B cell (primary cell): ENCODE data around the gene TCF25. TPM values are rescaled to one million over a fixed set of nuclear protein-coding genes. Genes with fewer than 3 reads are reported as not detected.

Experiments
- ATAC-seq: fragments of 200-7000 bp; cut with Tn5 transposase; one replicate; pipeline ENCODE4 v1.10.0; 2021; ENCODE audit warnings: low read depth, mild to moderate bottlenecking, moderate number of reproducible peaks, moderate library complexity
- CTCF ChIA-PET: fragments of 350-600 bp; sonication (Branson Sonifier 250); formaldehyde crosslinking; loops from one replicate; lab custom pipeline; 2021; ENCODE audit warnings: antibody characterized with exemption, inconsistent platforms; lab: Charles Lee
- POLR2A ChIA-PET: fragments of 350-600 bp; sonication (Branson Sonifier 250); formaldehyde crosslinking; loops from one replicate; lab custom pipeline; 2021; ENCODE audit warnings: antibody characterized with exemption; lab: Charles Lee
- DNase-seq: peaks from one replicate; pipeline ENCODE4 v3.0.0; 2013
- H2AFZ ChIP-seq: 2 replicates; pipeline ENCODE4 v1.6.1; 2012; ENCODE audit warnings: mild to moderate bottlenecking, low read depth, low read length; ENCODE audit not compliant: insufficient read depth, poor library complexity, severe bottlenecking
- H3K27ac ChIP-seq, 2 donors: 1 replicate in 1 of 2; 2 replicates in 1 of 2; pipeline ENCODE4 v1.5.1; 2012 to 2013; ENCODE audit warnings: low read length in 2 of 2, mild to moderate bottlenecking in 2 of 2, moderate library complexity in 1 of 2
- H3K27me3 ChIP-seq, 4 experiments: fragments of 200-600 bp in 1 of 4; sonication (generic) in 1 of 4; replicated peaks in 1 of 4; 1 replicate in 2 of 4; 2 replicates in 2 of 4; pipeline versions ENCODE4 v1.6.1 to v1.7.0; 2013 to 2016; ENCODE audit warnings: low read length in 3 of 4, mild to moderate bottlenecking in 2 of 4, mixed read lengths in 1 of 4, moderate library complexity in 1 of 4; ENCODE audit not compliant: insufficient read depth in 4 of 4, control insufficient read depth in 3 of 4; ENCODE audit errors: control extremely low read depth in 1 of 4
- H3K36me3 ChIP-seq, 2 experiments: replicated peaks in 1 of 2; 1 replicate in 1 of 2; 2 replicates in 1 of 2; pipeline versions ENCODE4 v1.6.1 to v1.7.1; 2013; ENCODE audit warnings: low read length in 1 of 2; ENCODE audit not compliant: insufficient read depth in 2 of 2, control insufficient read depth in 1 of 2; ENCODE audit errors: control extremely low read depth in 1 of 2, extremely low read depth in 1 of 2
- H3K4me1 ChIP-seq, 2 donors: fragments of 200-600 bp in 1 of 2; sonication (generic) in 1 of 2; 1 replicate in 1 of 2; 2 replicates in 1 of 2; pipeline versions ENCODE4 v1.5.1 to v1.6.1; 2013 to 2017; ENCODE audit warnings: low read length in 2 of 2; ENCODE audit not compliant: control insufficient read depth in 2 of 2, insufficient read depth in 2 of 2
- H3K4me2 ChIP-seq: replicated peaks from 2 replicates; pipeline ENCODE3; 2012; ENCODE audit warnings: mild to moderate bottlenecking, low read depth, low read length; ENCODE audit not compliant: poor library complexity, severe bottlenecking
- H3K4me3 ChIP-seq, 5 experiments: fragments of 200-600 bp in 1 of 5; sonication (generic) in 1 of 5; 1 replicate in 3 of 5; 2 replicates in 2 of 5; pipeline versions ENCODE4 v1.5.1 to v1.7.0; 2011 to 2016; ENCODE audit warnings: low read length in 4 of 5, mild to moderate bottlenecking in 4 of 5, low read depth in 2 of 5, control low read depth in 1 of 5, moderate library complexity in 1 of 5; ENCODE audit not compliant: insufficient read depth in 1 of 5; ENCODE audit errors: control extremely low read depth in 1 of 5, extremely low read depth in 1 of 5
- H3K79me2 ChIP-seq: fragments of 200-600 bp; sonication (generic); one replicate; pipeline ENCODE4 v1.6.0; 2016; ENCODE audit warnings: low read length; ENCODE audit not compliant: control insufficient read depth, insufficient read depth
- H3K9ac ChIP-seq: fragments of 200-600 bp; sonication (generic); 2 replicates; pipeline ENCODE4 v1.6.1; 2017; ENCODE audit warnings: mild to moderate bottlenecking, low read length, moderate library complexity
- H3K9me3 ChIP-seq, 3 donors: one replicate each; pipeline versions ENCODE4 v1.6.1 to v1.7.1; 2013; ENCODE audit warnings: low read length in 2 of 3; ENCODE audit not compliant: control insufficient read depth in 2 of 3, insufficient read depth in 1 of 3; ENCODE audit errors: control extremely low read depth in 1 of 3
- H4K20me1 ChIP-seq: 2 replicates; pipeline ENCODE4 v1.6.0; 2012; ENCODE audit warnings: mild to moderate bottlenecking, low read length; ENCODE audit not compliant: insufficient read depth, control insufficient read depth, poor library complexity, severe bottlenecking
- H3K27ac Mint-ChIP-seq: one replicate; pipeline ENCODE4 v1.8.0; 2021; ENCODE audit warnings: mixed read lengths
- H3K27me3 Mint-ChIP-seq: one replicate; pipeline ENCODE4 v1.8.0; 2021; ENCODE audit warnings: mixed read lengths
- H3K4me1 Mint-ChIP-seq: one replicate; pipeline ENCODE4 v1.8.0; 2021; ENCODE audit warnings: mixed read lengths
- H3K4me3 Mint-ChIP-seq: one replicate; pipeline ENCODE4 v1.8.0; 2021; ENCODE audit warnings: mixed read lengths
- H3K9me3 Mint-ChIP-seq: one replicate; pipeline ENCODE4 v1.8.0; 2022; ENCODE audit warnings: mixed read lengths; ENCODE audit not compliant: insufficient read depth
- CTCF ChIP-seq: fragments of 200-600 bp; IDR thresholded peaks from one replicate; pipeline ENCODE4 v1.8.0; 2022; ENCODE audit warnings: antibody characterized with exemption, mild to moderate bottlenecking
- EZH2 ChIP-seq: IDR thresholded peaks from 2 replicates; pipeline ENCODE4 v1.6.1; 2012; ENCODE audit warnings: borderline replicate concordance, low read depth, mild to moderate bottlenecking, moderate library complexity, low read length; ENCODE audit not compliant: insufficient read depth, poor library complexity, severe bottlenecking
- WGBS: methylation state at CpG from one replicate; pipeline ENCODE4 v1.1.5; 2013; ENCODE audit warnings: missing lambda C conversion rate; ENCODE audit not compliant: insufficient coverage; 5-methylcytosine and 5-hydroxymethylcytosine counted together
- intact Hi-C: fragments of 100-400 bp; cut with micrococcal nuclease; formaldehyde crosslinking; loops from one replicate; pipeline ENCODE4 v1.10.0; 2022
- polyA plus RNA-seq: library from polyadenylated mRNA; depleted of rRNA; stranded (reverse); fragments of >200 nt; gene quantifications from 2 replicates; pipeline ENCODE4 v1.2.3, GENCODE V29; 2012
- total RNA-seq, 2 donors: library from RNA; stranded (reverse); fragments of 120-200 nt in 1 of 2; gene quantifications; 1 replicate in 1 of 2; 2 replicates in 1 of 2; pipeline versions ENCODE4 v1.2.3 to v1.2.4, GENCODE V29; 2013 to 2022

The TCF25 gene
- total and polyA plus RNA-seq, 2 donors (not counting 1 experiment from before 2014, with no cell fraction given) = 200 to 444 TPM

- 85% methylated on average over 4 of the region's 5 CpGs for WGBS
- H3K4me3 Mint-ChIP-seq = no peak overlapping the region
- DNase-seq (no peak), ATAC-seq (no peak)
- ChIA-PET POLR2A (no interaction called here), CTCF (interaction anchor here (1.5 kb wide), 1 partner anchor 25 kb away, joined by 4 read pairs; no protein-coding TSS in a partner anchor)
- Histone ChIP-seq H3K36me3 (no peaks in the 10 kb centered on the region), H4K20me1 (peaks cover 24% of the 10 kb centered on the region), H3K79me2 (peaks cover 23% of the 10 kb centered on the region), H3K9me3 (peaks cover 0 to 26% (median 0%) of the 10 kb centered on the region in 3 donors), H3K4me3 (no peak overlapping the region), H3K9ac (no peak overlapping the region), H3K4me1 (peaks cover 53 to 67% of the 10 kb centered on the region in 2 donors), H2AFZ (no peak overlapping the region), H3K27me3 (peaks cover 0 to 6% (median 1%) of the 10 kb centered on the region in 4 experiments), H3K27ac (no peak overlapping the region), H3K4me2 (no peak overlapping the region)
- intact Hi-C loops = loop anchor here (5.0 kb wide), 1 partner anchor 71 kb away; the partner anchor contains the start of gene DBNDD1
- peaks cover 48% of the 10 kb centered on the region for H3K4me1 Mint-ChIP-seq
- no peaks in the 10 kb centered on the region for H3K9me3 Mint-ChIP-seq
- peaks cover 23% of the 10 kb centered on the region for H3K27me3 Mint-ChIP-seq
- H3K27ac Mint-ChIP-seq = peak overlapping the region; percentile 37
- TF ChIP-seq CTCF (no peak), EZH2 (no peak)
These were observed 73.1 kb downstream of the TCF25 start for GRCh38 chr16:89946515-89946914.

GRCh38 chr16:89949121-89949742, 75.8 kb downstream of the TCF25 start:
- H3K27ac Mint-ChIP-seq = peak overlapping the region; percentile 82
- peak overlapping the region; percentile 91 for H3K4me2 ChIP-seq
- H3K4me3 Mint-ChIP-seq = peak overlapping the region; percentile 85
- H3K27me3 ChIP-seq = peaks cover 0 to 3% (median 1%) of the 10 kb centered on the region in 4 experiments
- peaks cover 0 to 28% (median 0%) of the 10 kb centered on the region in 3 donors for H3K9me3 ChIP-seq
- peak overlapping the region; percentile 68 for H3K9ac ChIP-seq
- intact Hi-C loops = loop anchor here (5.0 kb wide), 1 partner anchor 68 kb away; the partner anchor contains the start of gene DBNDD1
- DNase-seq (no peak), ATAC-seq (no peak)
- CTCF ChIA-PET = interaction anchor here (2.1 kb wide), 1 partner anchor 24 kb away, joined by 5 read pairs; no protein-coding TSS in a partner anchor
- TF ChIP-seq EZH2 = no peak
- no peak for TF ChIP-seq CTCF
- peaks cover 43% of the 10 kb centered on the region for H3K79me2 ChIP-seq
- peaks cover 0 to 4% of the 10 kb centered on the region in 2 experiments for H3K36me3 ChIP-seq
- peaks cover 51% of the 10 kb centered on the region for H4K20me1 ChIP-seq
- POLR2A ChIA-PET = interaction anchor here (0.6 to 1.1 kb wide), 2 partner anchors 23 to 381 kb away, joined by 3 to 5 read pairs; no protein-coding TSS in a partner anchor
- WGBS = 28% methylated on average over 52 of the region's 55 CpGs
- no peak overlapping the region for H3K27ac ChIP-seq
- H3K4me1 ChIP-seq = peaks cover 77 to 94% of the 10 kb centered on the region in 2 donors
- no peak overlapping the region for H2AFZ ChIP-seq
- H3K9me3 Mint-ChIP-seq = no peaks in the 10 kb centered on the region
- peaks cover 69% of the 10 kb centered on the region for H3K4me1 Mint-ChIP-seq
- H3K4me3 ChIP-seq = peak overlapping the region; percentile 46 to 72 (median 63)
- peaks cover 10% of the 10 kb centered on the region for H3K27me3 Mint-ChIP-seq
